ENCODE measurements around the gene TOX3. TPM values are rescaled to one million over a fixed set of nuclear protein-coding genes. Genes with fewer than 3 reads are reported as not detected.

Gene TOX3
- total RNA-seq, 1 experiment from 2014 or later = 20.2 TPM

DNA sequence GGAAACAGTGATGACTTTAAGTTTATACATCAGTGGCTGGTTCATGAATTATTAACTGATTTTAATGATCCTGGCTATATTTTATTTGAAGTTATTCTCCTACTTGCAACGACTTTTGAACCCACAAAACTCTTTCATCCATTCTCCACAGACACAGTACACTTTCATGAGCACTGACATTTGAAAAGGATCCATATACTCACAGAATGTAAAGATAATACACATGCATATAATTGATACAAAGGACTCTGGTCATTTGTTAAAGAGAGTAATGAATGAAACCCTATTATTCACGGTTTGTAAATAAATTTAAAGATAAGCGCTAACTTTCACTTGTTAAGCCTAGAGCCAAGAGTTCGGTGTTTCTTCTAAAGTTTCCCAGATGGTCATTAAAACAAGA lies 3.3 kb downstream of the TOX3 start:
- H2AFZ ChIP-seq (ENCODE audit: low read length) = no peak overlapping the region
- no peak overlapping the region for H3K23ac ChIP-seq (ENCODE audit: insufficient read length, low read depth, low read length)
- no CpG with 5 or more reads among the region's 4 CpGs for WGBS (ENCODE audit: extremely low coverage, insufficient read length, low lambda C conversion rate)
- no peak overlapping the region for H3K9ac ChIP-seq (ENCODE audit: extremely low read depth, insufficient read length, low read length)
- H3K4me2 ChIP-seq (ENCODE audit: insufficient read depth, insufficient read length, low read length) = no peak overlapping the region
- no peak overlapping the region for H2BK15ac ChIP-seq (ENCODE audit: low read depth, low read length)
- DNase-seq = no peak
- H3K27me3 Mint-ChIP-seq (ENCODE audit: low read depth) = peaks cover 19% of the 10 kb centered on the region
- peaks cover 8% of the 10 kb centered on the region; the same call in 1 of the 2 replicates for H3K27me3 ChIP-seq (ENCODE audit: insufficient read depth, low read length)
- H2BK20ac ChIP-seq (ENCODE audit: low read depth, low read length, poor library complexity, severe bottlenecking) = no peak overlapping the region
- H2BK120ac ChIP-seq (ENCODE audit: low read depth, low read length, poor library complexity, severe bottlenecking) = no peak overlapping the region
- H3K14ac ChIP-seq (ENCODE audit: insufficient read depth, low read length) = no peak overlapping the region
- peaks cover 17% of the 10 kb centered on the region for H3K23me2 ChIP-seq (ENCODE audit: insufficient read length, low read depth, low read length, poor library complexity, severe bottlenecking)
- H3K18ac ChIP-seq (ENCODE audit: insufficient read length, low read depth, low read length) = no peak overlapping the region
- no peak overlapping the region for H2AK5ac ChIP-seq (ENCODE audit: insufficient read length, low read length)
- H3K27ac Mint-ChIP-seq = no peak overlapping the region
- H3T11ph ChIP-seq (ENCODE audit: low read length) = no peak overlapping the region
- peaks cover 15% of the 10 kb centered on the region; the same call in 1 of the 2 replicates for H3K79me2 ChIP-seq (ENCODE audit: insufficient read depth, low read length)
- TF ChIP-seq, protein P1, sequence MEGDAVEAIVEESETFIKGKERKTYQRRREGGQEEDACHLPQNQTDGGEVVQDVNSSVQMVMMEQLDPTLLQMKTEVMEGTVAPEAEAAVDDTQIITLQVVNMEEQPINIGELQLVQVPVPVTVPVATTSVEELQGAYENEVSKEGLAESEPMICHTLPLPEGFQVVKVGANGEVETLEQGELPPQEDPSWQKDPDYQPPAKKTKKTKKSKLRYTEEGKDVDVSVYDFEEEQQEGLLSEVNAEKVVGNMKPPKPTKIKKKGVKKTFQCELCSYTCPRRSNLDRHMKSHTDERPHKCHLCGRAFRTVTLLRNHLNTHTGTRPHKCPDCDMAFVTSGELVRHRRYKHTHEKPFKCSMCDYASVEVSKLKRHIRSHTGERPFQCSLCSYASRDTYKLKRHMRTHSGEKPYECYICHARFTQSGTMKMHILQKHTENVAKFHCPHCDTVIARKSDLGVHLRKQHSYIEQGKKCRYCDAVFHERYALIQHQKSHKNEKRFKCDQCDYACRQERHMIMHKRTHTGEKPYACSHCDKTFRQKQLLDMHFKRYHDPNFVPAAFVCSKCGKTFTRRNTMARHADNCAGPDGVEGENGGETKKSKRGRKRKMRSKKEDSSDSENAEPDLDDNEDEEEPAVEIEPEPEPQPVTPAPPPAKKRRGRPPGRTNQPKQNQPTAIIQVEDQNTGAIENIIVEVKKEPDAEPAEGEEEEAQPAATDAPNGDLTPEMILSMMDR (conservative IDR thresholded peaks at IDR 0.05) = no peak
- H3K56ac ChIP-seq (ENCODE audit: insufficient read length, low read depth, low read length) = no peak overlapping the region
- no peaks in the 10 kb centered on the region for H3K9me3 Mint-ChIP-seq
- H4K8ac ChIP-seq (replicated peaks; ENCODE audit: insufficient read length, low read depth, low read length) = no peak overlapping the region
- H4K20me1 ChIP-seq (ENCODE audit: control insufficient read depth, insufficient read depth, insufficient read length) = no peaks in the 10 kb centered on the region
- peaks cover 2% of the 10 kb centered on the region; the same call in 1 of the 2 replicates for H3K4me1 ChIP-seq (ENCODE audit: insufficient read depth, low read length)
- no peak overlapping the region for H4K5ac ChIP-seq (ENCODE audit: insufficient read length, low read depth, low read length)
- peaks cover 15% of the 10 kb centered on the region for H3K79me1 ChIP-seq (ENCODE audit: insufficient read depth, low read depth, low read length, poor library complexity, severe bottlenecking)
- H4K91ac ChIP-seq (ENCODE audit: insufficient read length, low read depth, low read length) = no peak overlapping the region
- H3K4me1 Mint-ChIP-seq = peaks cover 39 to 43% of the 10 kb centered on the region in 2 experiments
- peaks cover 14 to 34% (median 19%) of the 10 kb centered on the region in 3 experiments; a peak in 6 of 7 replicates for H3K36me3 Mint-ChIP-seq (ENCODE audit: insufficient read depth in 1 of 3, low read depth in 3 of 3)
- H3K4me3 Mint-ChIP-seq = peak overlapping the region; percentile 2 to 5; a peak in 4 of 5 replicates
- H2BK5ac ChIP-seq (ENCODE audit: insufficient read length, low read length) = no peak overlapping the region
- no peak overlapping the region for H3K4ac ChIP-seq (ENCODE audit: low read depth, low read length)
- no peaks in the 10 kb centered on the region for H3K9me3 ChIP-seq (ENCODE audit: control insufficient read depth, low read depth, low read length)
- H2BK12ac ChIP-seq (ENCODE audit: insufficient read length, low read depth, low read length) = no peak overlapping the region
- no peak overlapping the region for H3K27ac ChIP-seq (ENCODE audit: insufficient read length, low read depth, low read length)

Data from H9 (cell line).